ENCODE data around the gene EIF3F.

EIF3F gene

GRCh38 chr11:8032576-8033304, 45.6 kb downstream of the EIF3F start:
- Mint-ChIP-seq H3K9me3 (no peaks in the 10 kb centered on the region), H3K36me3 (ENCODE audit: low read depth) (no peaks in the 10 kb centered on the region)

GRCh38 chr11:8033305-8034105, 46.4 kb downstream of the EIF3F start:
- H3K4me1 Mint-ChIP-seq, result peaks cover 27% of the 10 kb centered on the region
- H3K27me3 Mint-ChIP-seq (ENCODE audit: low read depth), result peaks cover 42% of the 10 kb centered on the region
- H3K36me3 Mint-ChIP-seq (ENCODE audit: low read depth), result no peaks in the 10 kb centered on the region
- H3K9me3 Mint-ChIP-seq, result no peaks in the 10 kb centered on the region
- TF ChIP-seq CTCF (IDR thresholded peaks at IDR 0.05; ENCODE audit: unreplicated experiment in 3 of 3), result peak; percentile 89 to 93 (median 91)
- H3K4me3 Mint-ChIP-seq, result peak overlapping the region in 2 of 3 experiments; percentile 12 to 63
- H3K27ac Mint-ChIP-seq, result peak overlapping the region; percentile 13 to 37 (median 32)

More at GRCh38 chr11:8032576-8033304, 45.6 kb downstream of the EIF3F start:
- Mint-ChIP-seq H3K27me3 (ENCODE audit: low read depth) (peaks cover 46% of the 10 kb centered on the region), H3K4me3 (peak overlapping the region in 2 of 3 experiments; percentile 12 to 63), H3K27ac (peak overlapping the region; percentile 13 to 37 (median 32)), H3K4me1 (peaks cover 27% of the 10 kb centered on the region)
- no peak for TF ChIP-seq CTCF (IDR thresholded peaks at IDR 0.05; ENCODE audit: unreplicated experiment in 3 of 3)

- peaks cover 40% of the 10 kb centered on the region for H3K27me3 Mint-ChIP-seq (ENCODE audit: low read depth)
- H3K27ac Mint-ChIP-seq, result no peak overlapping the region
- H3K36me3 Mint-ChIP-seq (ENCODE audit: low read depth), result no peaks in the 10 kb centered on the region
- H3K4me1 Mint-ChIP-seq, result peaks cover 27% of the 10 kb centered on the region
- TF ChIP-seq CTCF (IDR thresholded peaks at IDR 0.05; ENCODE audit: unreplicated experiment in 3 of 3), result no peak
- no peak overlapping the region for H3K4me3 Mint-ChIP-seq
- H3K9me3 Mint-ChIP-seq, result no peaks in the 10 kb centered on the region
These were observed 47.0 kb downstream of the EIF3F start for GRCh38 chr11:8034106-8034585.

GRCh38 chr11:8034604-8035190, 47.6 kb downstream of the EIF3F start:
- peaks cover 34% of the 10 kb centered on the region for H3K27me3 Mint-ChIP-seq (ENCODE audit: low read depth)
- no peak for TF ChIP-seq CTCF (IDR thresholded peaks at IDR 0.05; ENCODE audit: unreplicated experiment in 3 of 3)
- no peaks in the 10 kb centered on the region for H3K9me3 Mint-ChIP-seq
- peaks cover 27% of the 10 kb centered on the region for H3K4me1 Mint-ChIP-seq
- H3K27ac Mint-ChIP-seq, result peak overlapping the region in 1 of 3 experiments; percentile 46
- H3K4me3 Mint-ChIP-seq, result no peak overlapping the region
- no peaks in the 10 kb centered on the region for H3K36me3 Mint-ChIP-seq (ENCODE audit: low read depth)

GRCh38 chr11:8035200-8035855, 48.2 kb downstream of the EIF3F start:
- Mint-ChIP-seq H3K4me3 (no peak overlapping the region), H3K36me3 (ENCODE audit: low read depth) (no peaks in the 10 kb centered on the region), H3K27me3 (ENCODE audit: low read depth) (peaks cover 30% of the 10 kb centered on the region), H3K4me1 (peaks cover 27% of the 10 kb centered on the region), H3K9me3 (no peaks in the 10 kb centered on the region), H3K27ac (peak overlapping the region in 2 of 3 experiments; percentile 46 to 83)
- no peak for TF ChIP-seq CTCF (IDR thresholded peaks at IDR 0.05; ENCODE audit: unreplicated experiment in 3 of 3)

All from nephron (organoid).